ENCODE data around the gene ECT2. TPM values are rescaled to one million over a fixed set of nuclear protein-coding genes. Genes with fewer than 3 reads are reported as not detected.
"Not testable (repeated sequence)": the region's sequence is repeated elsewhere in the genome, so short reads cannot be mapped to it uniquely, and the experiment has no call there.

The ECT2 gene
- total RNA-seq, 1 experiment from 2014 or later = 77.4 TPM

DNA sequence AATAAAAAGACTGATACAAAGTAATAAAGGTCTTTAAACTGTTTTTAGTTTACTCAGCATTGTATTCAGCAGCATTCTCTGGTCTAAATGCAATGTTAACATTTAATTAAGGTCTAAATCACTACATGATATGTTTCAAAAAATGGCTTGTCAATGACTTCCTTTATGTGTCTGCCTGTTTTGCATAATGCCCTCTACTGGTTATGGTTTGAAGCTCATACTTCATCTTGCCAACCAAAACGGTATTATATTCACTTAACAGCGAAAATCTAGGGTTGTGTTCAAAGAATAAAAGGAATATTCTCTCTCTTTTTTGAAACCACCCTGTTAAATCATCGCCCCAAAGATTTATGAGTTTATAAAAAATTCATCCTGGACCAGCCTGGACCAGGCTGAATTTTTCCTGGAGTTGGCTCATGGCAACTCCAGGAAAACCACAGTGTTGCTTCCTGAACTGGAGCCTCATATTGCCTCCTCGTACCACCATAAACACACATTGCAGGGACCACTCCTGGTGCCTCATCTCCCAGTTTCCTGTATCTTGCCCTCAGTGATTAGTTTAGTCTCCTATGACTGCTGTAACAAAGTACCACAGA, 32.9 kb upstream of the ECT2 start:
- H3K4me1 ChIP-seq (ENCODE audit: insufficient read depth, low read length) = peaks cover 8% of the 10 kb centered on the region; the same call in 1 of the 2 replicates
- CTCF ChIA-PET = interaction anchor here (0.5 to 1.0 kb wide), 5 partner anchors 31 to 241 kb away, joined by 3 to 10 read pairs (median 4); no protein-coding TSS in a partner anchor
- H3K4me3 ChIP-seq (ENCODE audit: low read length) = no peak overlapping the region
- H3K9me3 ChIP-seq (ENCODE audit: low read length) = no peaks in the 10 kb centered on the region
- ATAC-seq = peak; percentile 61
- no peaks in the 10 kb centered on the region for H3K27me3 ChIP-seq (ENCODE audit: low read length)
- no peak overlapping the region for H3K9ac ChIP-seq (ENCODE audit: low read length)
- no peaks in the 10 kb centered on the region for H3K9me2 ChIP-seq (replicated peaks; ENCODE audit: low read length)
- no peaks in the 10 kb centered on the region for H3F3A ChIP-seq (ENCODE audit: low read length, unreplicated experiment)
- H3K4me2 ChIP-seq (ENCODE audit: low read length) = no peak overlapping the region
- no peak overlapping the region for H3K27ac ChIP-seq (ENCODE audit: low read length)
- peak; percentile 40 for DNase-seq
- no TSS peak for BruUV-seq (replicated peaks)
- TF ChIP-seq EZH2phosphoT487 (IDR thresholded peaks at IDR 0.05; ENCODE audit: borderline replicate concordance, low read length) (no peak), EZH2 (IDR thresholded peaks at IDR 0.05; ENCODE audit: low read length, unreplicated experiment) (no peak), CTCF (conservative IDR thresholded peaks at IDR 0.05; ENCODE audit: low read depth, low read length) (peak; percentile 73)
- intact Hi-C loops (cut with micrococcal nuclease) = no loop called here
- H3K36me3 ChIP-seq (ENCODE audit: low read depth, low read length) = no peaks in the 10 kb centered on the region
- no peaks in the 10 kb centered on the region for H4K20me1 ChIP-seq (ENCODE audit: low read length)
- H3K79me2 ChIP-seq (ENCODE audit: low read length) = no peaks in the 10 kb centered on the region
- POLR2A ChIA-PET (ENCODE audit: unreplicated experiment) = interaction anchor here (0.5 to 1.0 kb wide), 2 partner anchors 30 to 32 kb away, joined by 3 to 7 read pairs; no protein-coding TSS in a partner anchor
- peak overlapping the region; percentile 48 for H2AFZ ChIP-seq (ENCODE audit: low read length)

DNA sequence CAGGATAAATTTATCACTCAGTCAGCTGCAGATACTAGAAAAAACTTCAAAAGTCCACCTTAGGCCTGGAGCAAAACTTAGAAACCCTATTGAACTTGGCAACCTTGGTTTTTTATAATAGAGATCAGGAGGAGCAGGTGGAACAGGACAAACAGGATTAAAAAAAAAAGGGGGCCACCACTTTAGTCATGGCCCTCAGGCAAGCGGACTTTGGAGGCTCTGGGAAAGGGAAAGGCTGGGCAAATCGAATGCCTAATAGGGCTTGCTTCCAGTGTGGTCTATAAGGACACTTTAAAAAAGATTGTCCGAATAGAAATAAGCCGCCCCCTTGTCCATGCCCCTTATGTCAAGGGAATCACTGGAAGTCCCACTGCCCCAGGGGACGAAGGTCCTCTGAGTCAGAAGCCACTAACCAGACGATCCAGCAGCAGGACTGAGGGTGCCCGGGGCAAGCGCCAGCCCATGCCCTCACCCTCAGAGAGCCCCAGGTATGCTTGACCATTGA, 27.9 kb upstream of the ECT2 start:
- H3K27me3 ChIP-seq (ENCODE audit: low read length); POLR2A ChIA-PET (ENCODE audit: unreplicated experiment); intact Hi-C loops (cut with micrococcal nuclease); H3K79me2 ChIP-seq (ENCODE audit: low read length); H3K9ac ChIP-seq (ENCODE audit: low read length); ATAC-seq; H4K20me1 ChIP-seq (ENCODE audit: low read length); H3F3A ChIP-seq (ENCODE audit: low read length, unreplicated experiment); CTCF ChIA-PET; H3K4me3 ChIP-seq (ENCODE audit: low read length); H3K36me3 ChIP-seq (ENCODE audit: low read depth, low read length); BruUV-seq (replicated peaks); H3K9me3 ChIP-seq (ENCODE audit: low read length); H3K9me2 ChIP-seq (replicated peaks; ENCODE audit: low read length): not testable (repeated sequence)
- Histone ChIP-seq H3K27ac (ENCODE audit: low read length) (peak overlapping the region; percentile 72), H2AFZ (ENCODE audit: low read length) (peak overlapping the region; percentile 69), H3K4me2 (ENCODE audit: low read length) (peak overlapping the region; percentile 26), H3K4me1 (ENCODE audit: insufficient read depth, low read length) (peaks cover 15% of the 10 kb centered on the region)
- DNase-seq = peak; percentile 75

DNA sequence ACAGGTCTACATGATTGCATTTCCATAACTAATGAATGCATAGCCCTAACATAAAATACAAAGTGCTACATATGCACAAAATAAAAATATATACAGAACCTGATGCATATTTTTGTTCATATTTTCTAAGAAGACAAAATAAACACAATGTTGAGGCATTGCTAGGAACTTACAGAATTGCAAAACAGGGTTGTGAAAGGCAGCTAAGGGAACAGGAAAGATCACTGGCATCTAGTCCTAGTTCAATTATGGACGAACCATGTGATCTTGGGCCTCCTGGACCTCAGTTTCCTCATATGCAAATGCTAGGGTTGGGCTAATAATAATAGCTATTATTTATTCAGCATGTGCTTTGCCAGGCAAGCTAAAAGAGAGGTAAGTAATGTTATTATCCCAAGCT, 24.1 kb upstream of the ECT2 start:
- H3K4me2 ChIP-seq (ENCODE audit: low read length) = no peak overlapping the region
- H3K36me3 ChIP-seq (ENCODE audit: low read depth, low read length) = no peaks in the 10 kb centered on the region

More for the DNA sequence above, 24.1 kb upstream of the ECT2 start:
- Histone ChIP-seq H3K4me3 (ENCODE audit: low read length) (no peak overlapping the region), H3K9me3 (ENCODE audit: low read length) (no peaks in the 10 kb centered on the region), H3K9ac (ENCODE audit: low read length) (no peak overlapping the region), H3K27me3 (ENCODE audit: low read length) (no peaks in the 10 kb centered on the region), H4K20me1 (ENCODE audit: low read length) (no peaks in the 10 kb centered on the region), H3K27ac (ENCODE audit: low read length) (no peak overlapping the region), H3K79me2 (ENCODE audit: low read length) (no peaks in the 10 kb centered on the region), H3K4me1 (ENCODE audit: insufficient read depth, low read length) (peaks cover 15% of the 10 kb centered on the region), H3K9me2 (replicated peaks; ENCODE audit: low read length) (no peaks in the 10 kb centered on the region), H3F3A (ENCODE audit: low read length, unreplicated experiment) (no peaks in the 10 kb centered on the region), H2AFZ (ENCODE audit: low read length) (no peak overlapping the region)
- intact Hi-C loops (cut with micrococcal nuclease) = no loop called here
- no TSS peak for BruUV-seq (replicated peaks)
- ChIA-PET CTCF (no interaction called here), POLR2A (ENCODE audit: unreplicated experiment) (no interaction called here)
- no peak for DNase-seq
- ATAC-seq = no peak
- TF ChIP-seq EZH2 (IDR thresholded peaks at IDR 0.05; ENCODE audit: low read length, unreplicated experiment) (no peak), EZH2phosphoT487 (IDR thresholded peaks at IDR 0.05; ENCODE audit: borderline replicate concordance, low read length) (no peak), CTCF (conservative IDR thresholded peaks at IDR 0.05; ENCODE audit: low read depth, low read length) (no peak)

All from PC-3 (cell line).